Measurements from ENCODE around the gene MN1.
A peak's percentile ranks its signal among the peaks of the same experiment; 100 is the strongest.

The MN1 gene

GRCh38 chr22:27827604-27828587 lies 26.3 kb upstream of the MN1 start:
- H3K9ac ChIP-seq (ENCODE audit: low read depth in 1 of 2, low read length in 2 of 2), result no peak overlapping the region
- no peaks in the 10 kb centered on the region for H3K9me3 ChIP-seq (ENCODE audit: control insufficient read depth in 2 of 2, low read length in 2 of 2)
- no peaks in the 10 kb centered on the region for H3K4me1 ChIP-seq (ENCODE audit: control insufficient read depth in 2 of 2, insufficient read depth in 2 of 2, low read length in 2 of 2)
- no peaks in the 10 kb centered on the region for H3K27me3 ChIP-seq (ENCODE audit: control insufficient read depth in 2 of 2, insufficient read depth in 2 of 2, low read length in 2 of 2)
- no peaks in the 10 kb centered on the region for H3K36me3 ChIP-seq (ENCODE audit: control insufficient read depth in 2 of 2, insufficient read depth in 2 of 2, low read length in 2 of 2)
- no peak overlapping the region for H3K27ac ChIP-seq (ENCODE audit: low read depth in 2 of 2, low read length in 2 of 2)
- H3K4me3 ChIP-seq (ENCODE audit: low read length in 2 of 2), result no peak overlapping the region

GRCh38 chr22:27825174-27825573 lies 23.6 kb upstream of the MN1 start:
- no peaks in the 10 kb centered on the region for H3K36me3 ChIP-seq (ENCODE audit: control insufficient read depth in 2 of 2, insufficient read depth in 2 of 2, low read length in 2 of 2)
- no peak overlapping the region for H3K9ac ChIP-seq (ENCODE audit: low read depth in 1 of 2, low read length in 2 of 2)
- H3K4me3 ChIP-seq (ENCODE audit: low read length in 2 of 2), result no peak overlapping the region
- no peak overlapping the region for H3K27ac ChIP-seq (ENCODE audit: low read depth in 2 of 2, low read length in 2 of 2)
- no peaks in the 10 kb centered on the region for H3K27me3 ChIP-seq (ENCODE audit: control insufficient read depth in 2 of 2, insufficient read depth in 2 of 2, low read length in 2 of 2)
- H3K4me1 ChIP-seq (ENCODE audit: control insufficient read depth in 2 of 2, insufficient read depth in 2 of 2, low read length in 2 of 2), result no peaks in the 10 kb centered on the region
- no peaks in the 10 kb centered on the region for H3K9me3 ChIP-seq (ENCODE audit: control insufficient read depth in 2 of 2, low read length in 2 of 2)

- Histone ChIP-seq H3K27ac (ENCODE audit: low read depth in 2 of 2, low read length in 2 of 2) (no peak overlapping the region), H3K9ac (ENCODE audit: low read depth in 1 of 2, low read length in 2 of 2) (no peak overlapping the region), H3K9me3 (ENCODE audit: control insufficient read depth in 2 of 2, low read length in 2 of 2) (no peaks in the 10 kb centered on the region), H3K4me3 (ENCODE audit: low read length in 2 of 2) (no peak overlapping the region), H3K36me3 (ENCODE audit: control insufficient read depth in 2 of 2, insufficient read depth in 2 of 2, low read length in 2 of 2) (no peaks in the 10 kb centered on the region), H3K27me3 (ENCODE audit: control insufficient read depth in 2 of 2, insufficient read depth in 2 of 2, low read length in 2 of 2) (no peaks in the 10 kb centered on the region), H3K4me1 (ENCODE audit: control insufficient read depth in 2 of 2, insufficient read depth in 2 of 2, low read length in 2 of 2) (no peaks in the 10 kb centered on the region)
Measured at GRCh38 chr22:27823221-27823620, 21.7 kb upstream of the MN1 start.

GRCh38 chr22:27820896-27821866 lies 19.6 kb upstream of the MN1 start:
- Histone ChIP-seq H3K9ac (ENCODE audit: low read depth in 1 of 2, low read length in 2 of 2) (no peak overlapping the region), H3K4me1 (ENCODE audit: control insufficient read depth in 2 of 2, insufficient read depth in 2 of 2, low read length in 2 of 2) (no peaks in the 10 kb centered on the region), H3K27me3 (ENCODE audit: control insufficient read depth in 2 of 2, insufficient read depth in 2 of 2, low read length in 2 of 2) (no peaks in the 10 kb centered on the region), H3K36me3 (ENCODE audit: control insufficient read depth in 2 of 2, insufficient read depth in 2 of 2, low read length in 2 of 2) (no peaks in the 10 kb centered on the region), H3K27ac (ENCODE audit: low read depth in 2 of 2, low read length in 2 of 2) (no peak overlapping the region), H3K4me3 (ENCODE audit: low read length in 2 of 2) (no peak overlapping the region), H3K9me3 (ENCODE audit: control insufficient read depth in 2 of 2, low read length in 2 of 2) (no peaks in the 10 kb centered on the region)

- Histone ChIP-seq H3K9me3 (ENCODE audit: control insufficient read depth in 2 of 2, low read length in 2 of 2) (no peaks in the 10 kb centered on the region), H3K4me1 (ENCODE audit: control insufficient read depth in 2 of 2, insufficient read depth in 2 of 2, low read length in 2 of 2) (no peaks in the 10 kb centered on the region), H3K36me3 (ENCODE audit: control insufficient read depth in 2 of 2, insufficient read depth in 2 of 2, low read length in 2 of 2) (no peaks in the 10 kb centered on the region), H3K27ac (ENCODE audit: low read depth in 2 of 2, low read length in 2 of 2) (no peak overlapping the region), H3K9ac (ENCODE audit: low read depth in 1 of 2, low read length in 2 of 2) (no peak overlapping the region), H3K27me3 (ENCODE audit: control insufficient read depth in 2 of 2, insufficient read depth in 2 of 2, low read length in 2 of 2) (no peaks in the 10 kb centered on the region), H3K4me3 (ENCODE audit: low read length in 2 of 2) (no peak overlapping the region)
Measured at GRCh38 chr22:27816552-27816951, 15.0 kb upstream of the MN1 start.

- no peaks in the 10 kb centered on the region for H3K9me3 ChIP-seq (ENCODE audit: control insufficient read depth in 2 of 2, low read length in 2 of 2)
- no peak overlapping the region for H3K27ac ChIP-seq (ENCODE audit: low read depth in 2 of 2, low read length in 2 of 2)
- peaks cover 0 to under 1% of the 10 kb centered on the region in 2 donors for H3K4me1 ChIP-seq (ENCODE audit: control insufficient read depth in 2 of 2, insufficient read depth in 2 of 2, low read length in 2 of 2)
- H3K9ac ChIP-seq (ENCODE audit: low read depth in 1 of 2, low read length in 2 of 2), result no peak overlapping the region
- H3K27me3 ChIP-seq (ENCODE audit: control insufficient read depth in 2 of 2, insufficient read depth in 2 of 2, low read length in 2 of 2), result no peaks in the 10 kb centered on the region
- H3K4me3 ChIP-seq (ENCODE audit: low read length in 2 of 2), result no peak overlapping the region
- no peaks in the 10 kb centered on the region for H3K36me3 ChIP-seq (ENCODE audit: control insufficient read depth in 2 of 2, insufficient read depth in 2 of 2, low read length in 2 of 2)
Measured at GRCh38 chr22:27815826-27816530, 14.4 kb upstream of the MN1 start.

GRCh38 chr22:27814993-27815392 lies 13.4 kb upstream of the MN1 start:
- no peak overlapping the region for H3K4me3 ChIP-seq (ENCODE audit: low read length in 2 of 2)
- peaks cover 0 to 4% of the 10 kb centered on the region in 2 donors for H3K27me3 ChIP-seq (ENCODE audit: control insufficient read depth in 2 of 2, insufficient read depth in 2 of 2, low read length in 2 of 2)
- H3K4me1 ChIP-seq (ENCODE audit: control insufficient read depth in 2 of 2, insufficient read depth in 2 of 2, low read length in 2 of 2), result peaks cover 0 to 3% of the 10 kb centered on the region in 2 donors
- H3K36me3 ChIP-seq (ENCODE audit: control insufficient read depth in 2 of 2, insufficient read depth in 2 of 2, low read length in 2 of 2), result no peaks in the 10 kb centered on the region
- no peaks in the 10 kb centered on the region for H3K9me3 ChIP-seq (ENCODE audit: control insufficient read depth in 2 of 2, low read length in 2 of 2)
- H3K9ac ChIP-seq (ENCODE audit: low read depth in 1 of 2, low read length in 2 of 2), result no peak overlapping the region
- no peak overlapping the region for H3K27ac ChIP-seq (ENCODE audit: low read depth in 2 of 2, low read length in 2 of 2)

GRCh38 chr22:27811778-27812177 lies 10.2 kb upstream of the MN1 start:
- no peaks in the 10 kb centered on the region for H3K9me3 ChIP-seq (ENCODE audit: control insufficient read depth in 2 of 2, low read length in 2 of 2)
- H3K36me3 ChIP-seq (ENCODE audit: control insufficient read depth in 2 of 2, insufficient read depth in 2 of 2, low read length in 2 of 2), result no peaks in the 10 kb centered on the region
- peaks cover 0 to 3% of the 10 kb centered on the region in 2 donors for H3K4me1 ChIP-seq (ENCODE audit: control insufficient read depth in 2 of 2, insufficient read depth in 2 of 2, low read length in 2 of 2)
- H3K4me3 ChIP-seq (ENCODE audit: low read length in 2 of 2), result no peak overlapping the region
- H3K9ac ChIP-seq (ENCODE audit: low read depth in 1 of 2, low read length in 2 of 2), result no peak overlapping the region
- peaks cover 7% of the 10 kb centered on the region in 2 donors for H3K27me3 ChIP-seq (ENCODE audit: control insufficient read depth in 2 of 2, insufficient read depth in 2 of 2, low read length in 2 of 2)
- no peak overlapping the region for H3K27ac ChIP-seq (ENCODE audit: low read depth in 2 of 2, low read length in 2 of 2)

- Histone ChIP-seq H3K36me3 (ENCODE audit: control insufficient read depth in 2 of 2, insufficient read depth in 2 of 2, low read length in 2 of 2) (no peaks in the 10 kb centered on the region), H3K9ac (ENCODE audit: low read depth in 1 of 2, low read length in 2 of 2) (no peak overlapping the region), H3K4me1 (ENCODE audit: control insufficient read depth in 2 of 2, insufficient read depth in 2 of 2, low read length in 2 of 2) (peaks cover 0 to 3% of the 10 kb centered on the region in 2 donors), H3K9me3 (ENCODE audit: control insufficient read depth in 2 of 2, low read length in 2 of 2) (no peaks in the 10 kb centered on the region), H3K27me3 (ENCODE audit: control insufficient read depth in 2 of 2, insufficient read depth in 2 of 2, low read length in 2 of 2) (peaks cover 7% of the 10 kb centered on the region in 2 donors), H3K27ac (ENCODE audit: low read depth in 2 of 2, low read length in 2 of 2) (peak overlapping the region; percentile 12 to 23), H3K4me3 (ENCODE audit: low read length in 2 of 2) (no peak overlapping the region)
Measured at GRCh38 chr22:27810609-27811151, 9.1 kb upstream of the MN1 start.

All from mucosa of rectum (tissue), 2 donors.